ENCODE results near the gene PCBD1.

The PCBD1 gene

GRCh38 chr10:70845256-70845655, 43.1 kb downstream of the PCBD1 start:
- no peak for TF ChIP-seq EGR1 (IDR thresholded peaks at IDR 0.05)
- no peak for TF ChIP-seq CEBPB (IDR thresholded peaks at IDR 0.05)
- TF ChIP-seq CREB1 (IDR thresholded peaks at IDR 0.05; ENCODE audit: low read depth): no peak
- no peak for TF ChIP-seq TAF1 (IDR thresholded peaks at IDR 0.05; ENCODE audit: low read depth)
- no peak for TF ChIP-seq REST (IDR thresholded peaks at IDR 0.05; ENCODE audit: low read depth)
- no peak for TF ChIP-seq MAX (IDR thresholded peaks at IDR 0.05)
- no peak for TF ChIP-seq YY1 (IDR thresholded peaks at IDR 0.05; ENCODE audit: low read depth)
- no peak for TF ChIP-seq USF1 (IDR thresholded peaks at IDR 0.05)
- no peak for TF ChIP-seq ZBTB7A (IDR thresholded peaks at IDR 0.05; ENCODE audit: low read depth)
- no peak for TF ChIP-seq FOXM1 (IDR thresholded peaks at IDR 0.05; ENCODE audit: borderline replicate concordance, low read depth)
- TF ChIP-seq NFIC (IDR thresholded peaks at IDR 0.05): no peak
- no peak for TF ChIP-seq RAD21 (IDR thresholded peaks at IDR 0.05; ENCODE audit: low read depth)
- TF ChIP-seq EP300 (IDR thresholded peaks at IDR 0.05; ENCODE audit: borderline replicate concordance): no peak
- no peak for TF ChIP-seq TCF12 (IDR thresholded peaks at IDR 0.05; ENCODE audit: low read depth)
- no peak for TF ChIP-seq TEAD4 (IDR thresholded peaks at IDR 0.05)

- no peak for TF ChIP-seq TEAD4 (IDR thresholded peaks at IDR 0.05)
- TF ChIP-seq EP300 (IDR thresholded peaks at IDR 0.05; ENCODE audit: borderline replicate concordance): no peak
- TF ChIP-seq RAD21 (IDR thresholded peaks at IDR 0.05; ENCODE audit: low read depth): no peak
- no peak for TF ChIP-seq EGR1 (IDR thresholded peaks at IDR 0.05)
- no peak for TF ChIP-seq ZBTB7A (IDR thresholded peaks at IDR 0.05; ENCODE audit: low read depth)
- TF ChIP-seq TCF12 (IDR thresholded peaks at IDR 0.05; ENCODE audit: low read depth): no peak
- TF ChIP-seq CEBPB (IDR thresholded peaks at IDR 0.05): no peak
- no peak for TF ChIP-seq CREB1 (IDR thresholded peaks at IDR 0.05; ENCODE audit: low read depth)
- no peak for TF ChIP-seq YY1 (IDR thresholded peaks at IDR 0.05; ENCODE audit: low read depth)
- TF ChIP-seq REST (IDR thresholded peaks at IDR 0.05; ENCODE audit: low read depth): no peak
These were observed 44.4 kb downstream of the PCBD1 start for GRCh38 chr10:70843776-70844489.

GRCh38 chr10:70843333-70843732, 45.0 kb downstream of the PCBD1 start:
- TF ChIP-seq USF1 (IDR thresholded peaks at IDR 0.05) (no peak), FOXM1 (IDR thresholded peaks at IDR 0.05; ENCODE audit: borderline replicate concordance, low read depth) (no peak), YY1 (IDR thresholded peaks at IDR 0.05; ENCODE audit: low read depth) (no peak), NFIC (IDR thresholded peaks at IDR 0.05) (no peak), CREB1 (IDR thresholded peaks at IDR 0.05; ENCODE audit: low read depth) (no peak), CEBPB (IDR thresholded peaks at IDR 0.05) (no peak), TCF12 (IDR thresholded peaks at IDR 0.05; ENCODE audit: low read depth) (no peak), EP300 (IDR thresholded peaks at IDR 0.05; ENCODE audit: borderline replicate concordance) (no peak), TAF1 (IDR thresholded peaks at IDR 0.05; ENCODE audit: low read depth) (no peak), EGR1 (IDR thresholded peaks at IDR 0.05) (no peak), REST (IDR thresholded peaks at IDR 0.05; ENCODE audit: low read depth) (no peak), MAX (IDR thresholded peaks at IDR 0.05) (no peak), ZBTB7A (IDR thresholded peaks at IDR 0.05; ENCODE audit: low read depth) (no peak), RAD21 (IDR thresholded peaks at IDR 0.05; ENCODE audit: low read depth) (no peak), TEAD4 (IDR thresholded peaks at IDR 0.05) (no peak)

- no peak for TF ChIP-seq MAX (IDR thresholded peaks at IDR 0.05)
These were observed 47.5 kb downstream of the PCBD1 start for GRCh38 chr10:70840836-70841235.
